Measurements from ENCODE around the gene CMIP. TPM values are rescaled to one million over a fixed set of nuclear protein-coding genes. Genes with fewer than 3 reads are reported as not detected.

Gene CMIP
- polyA plus RNA-seq, 3 donors = 0.85 to 61.9 (median 0.93) TPM

DNA sequence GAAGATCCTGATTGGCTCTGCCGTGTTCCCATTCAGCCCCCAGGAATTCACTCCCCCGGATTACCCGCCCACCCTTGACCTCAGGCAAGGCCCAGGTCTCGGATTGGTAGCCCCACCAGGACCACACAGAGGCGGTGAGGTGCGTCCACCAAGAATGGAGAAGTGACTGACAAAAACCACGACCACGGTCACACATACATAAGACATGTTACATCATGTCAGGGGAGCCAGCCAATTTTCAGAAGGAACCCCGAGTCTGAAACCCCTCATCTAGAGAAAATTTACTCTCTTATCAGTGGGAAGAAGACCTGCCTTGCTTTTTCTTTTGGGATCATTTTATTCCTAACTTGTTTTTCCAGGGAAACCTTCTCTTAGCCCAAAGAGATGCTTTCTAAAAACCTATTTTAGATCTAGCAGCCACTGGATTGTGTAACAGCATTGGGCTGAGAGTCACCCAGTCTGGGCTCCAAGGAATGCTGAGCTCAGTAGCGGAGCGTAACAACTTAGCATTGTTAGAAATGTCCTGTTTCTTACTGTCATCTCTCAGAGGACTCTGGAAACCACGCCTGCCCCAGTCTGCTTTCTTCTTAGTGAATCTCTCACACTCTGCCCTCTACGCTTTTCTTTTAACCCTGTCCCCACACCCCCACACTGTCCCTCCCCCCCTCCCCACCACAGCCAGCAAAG lies 164.1 kb downstream of the CMIP start:
- H3K27me3 Mint-ChIP-seq (ENCODE audit: low read depth in 3 of 3) = peaks cover 0 to 4% (median 0%) of the 10 kb centered on the region in 3 donors
- Histone ChIP-seq H3K27me3 (ENCODE audit: control insufficient read depth in 2 of 2, insufficient read depth in 2 of 2, low read length in 2 of 2) (no peaks in the 10 kb centered on the region), H3K27ac (ENCODE audit: low read depth in 1 of 2, low read length in 2 of 2) (peak overlapping the region in 1 of 2 donors; percentile 74), H2AFZ (ENCODE audit: insufficient read depth, low read depth, low read length, poor library complexity, severe bottlenecking) (no peak overlapping the region), H3K4me1 (ENCODE audit: control insufficient read depth in 1 of 2, insufficient read depth in 2 of 2, low read length in 2 of 2) (peaks cover 3 to 6% of the 10 kb centered on the region in 2 donors), H3K4me3 (replicated peaks in 1 of 3; ENCODE audit: low read depth in 2 of 3, low read length in 3 of 3) (no peak overlapping the region), H3K79me2 (ENCODE audit: insufficient read depth, low read length) (peaks cover 63% of the 10 kb centered on the region), H3K9ac (ENCODE audit: insufficient read depth, low read length, poor library complexity, severe bottlenecking) (no peak overlapping the region), H4K20me1 (ENCODE audit: insufficient read depth, low read length) (peaks cover 100% of the 10 kb centered on the region), H3K36me3 (replicated peaks in 1 of 2; ENCODE audit: control insufficient read depth in 1 of 2, insufficient read depth in 2 of 2, low read length in 2 of 2) (peaks cover 56 to 90% of the 10 kb centered on the region in 2 donors), H3K4me2 (replicated peaks; ENCODE audit: extremely low read depth, low read length, poor library complexity, severe bottlenecking) (no peak overlapping the region), H3K9me3 (replicated peaks in 1 of 2; ENCODE audit: control insufficient read depth in 1 of 2, insufficient read depth in 1 of 2, low read length in 2 of 2) (no peaks in the 10 kb centered on the region)
- DNase-seq = peak; percentile 20 to 49 (median 35)
- peaks cover 67% of the 10 kb centered on the region in 2 donors for H3K36me3 Mint-ChIP-seq
- H3K4me3 Mint-ChIP-seq = no peak overlapping the region
- peaks cover 23% of the 10 kb centered on the region for H3K4me1 Mint-ChIP-seq
- intact Hi-C loops (cut with micrococcal nuclease) = no loop called here
- WGBS (ENCODE audit: insufficient coverage) = 48% methylated on average over 6 of the region's 13 CpGs
- peaks cover 0 to 3% (median 0%) of the 10 kb centered on the region in 7 donors for H3K9me3 Mint-ChIP-seq
- H3K27ac Mint-ChIP-seq = peak overlapping the region; percentile 76 to 91 (median 86)
- TF ChIP-seq, protein P1, sequence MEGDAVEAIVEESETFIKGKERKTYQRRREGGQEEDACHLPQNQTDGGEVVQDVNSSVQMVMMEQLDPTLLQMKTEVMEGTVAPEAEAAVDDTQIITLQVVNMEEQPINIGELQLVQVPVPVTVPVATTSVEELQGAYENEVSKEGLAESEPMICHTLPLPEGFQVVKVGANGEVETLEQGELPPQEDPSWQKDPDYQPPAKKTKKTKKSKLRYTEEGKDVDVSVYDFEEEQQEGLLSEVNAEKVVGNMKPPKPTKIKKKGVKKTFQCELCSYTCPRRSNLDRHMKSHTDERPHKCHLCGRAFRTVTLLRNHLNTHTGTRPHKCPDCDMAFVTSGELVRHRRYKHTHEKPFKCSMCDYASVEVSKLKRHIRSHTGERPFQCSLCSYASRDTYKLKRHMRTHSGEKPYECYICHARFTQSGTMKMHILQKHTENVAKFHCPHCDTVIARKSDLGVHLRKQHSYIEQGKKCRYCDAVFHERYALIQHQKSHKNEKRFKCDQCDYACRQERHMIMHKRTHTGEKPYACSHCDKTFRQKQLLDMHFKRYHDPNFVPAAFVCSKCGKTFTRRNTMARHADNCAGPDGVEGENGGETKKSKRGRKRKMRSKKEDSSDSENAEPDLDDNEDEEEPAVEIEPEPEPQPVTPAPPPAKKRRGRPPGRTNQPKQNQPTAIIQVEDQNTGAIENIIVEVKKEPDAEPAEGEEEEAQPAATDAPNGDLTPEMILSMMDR (IDR thresholded peaks at IDR 0.05) = no peak

DNA sequence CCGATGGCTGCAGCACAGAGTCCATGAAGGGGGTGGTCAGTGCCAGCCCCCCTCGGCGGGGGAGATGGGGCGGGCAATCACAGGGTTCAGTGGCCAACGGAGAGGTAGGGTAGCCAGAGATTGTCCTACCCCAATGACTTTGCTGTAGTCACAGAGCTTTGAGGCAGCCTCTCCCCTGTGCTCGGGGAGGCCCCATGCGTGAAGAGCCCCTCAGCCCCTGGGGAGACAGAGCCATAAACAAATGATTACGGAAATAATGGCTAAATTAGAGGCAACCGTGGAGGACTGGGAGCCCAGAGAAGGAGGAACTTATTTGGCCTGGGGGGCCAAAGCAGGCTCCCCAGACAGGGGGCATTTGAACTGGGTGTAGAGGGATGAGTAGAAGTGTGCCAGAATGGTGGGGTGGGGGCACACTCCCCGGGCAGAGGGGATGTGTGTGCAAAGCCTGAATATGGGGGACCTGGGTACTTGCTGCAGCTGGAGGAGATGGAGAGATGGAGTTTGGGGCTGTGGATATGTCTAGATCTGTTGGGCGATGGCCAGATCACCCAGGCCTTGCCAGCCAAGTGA lies 164.8 kb downstream of the CMIP start:
- peaks cover 56 to 97% of the 10 kb centered on the region in 2 donors for H3K36me3 ChIP-seq (replicated peaks in 1 of 2; ENCODE audit: control insufficient read depth in 1 of 2, insufficient read depth in 2 of 2, low read length in 2 of 2)
- peaks cover 100% of the 10 kb centered on the region for H4K20me1 ChIP-seq (ENCODE audit: insufficient read depth, low read length)
- no peak overlapping the region for H2AFZ ChIP-seq (ENCODE audit: insufficient read depth, low read depth, low read length, poor library complexity, severe bottlenecking)
- H3K9ac ChIP-seq (ENCODE audit: insufficient read depth, low read length, poor library complexity, severe bottlenecking) = no peak overlapping the region
- intact Hi-C loops (cut with micrococcal nuclease) = no loop called here
- Mint-ChIP-seq H3K36me3 (peaks cover 66 to 67% of the 10 kb centered on the region in 2 donors), H3K9me3 (peaks cover 0 to 3% (median 0%) of the 10 kb centered on the region in 7 donors), H3K27me3 (ENCODE audit: low read depth in 3 of 3) (peaks cover 0 to 4% (median 0%) of the 10 kb centered on the region in 3 donors), H3K4me1 (peaks cover 23% of the 10 kb centered on the region), H3K4me3 (no peak overlapping the region), H3K27ac (peak overlapping the region; percentile 76 to 91 (median 81))
- no peak overlapping the region for H3K4me3 ChIP-seq (replicated peaks in 1 of 3; ENCODE audit: low read depth in 2 of 3, low read length in 3 of 3)
- peak overlapping the region in 1 of 2 donors; percentile 74 for H3K27ac ChIP-seq (ENCODE audit: low read depth in 1 of 2, low read length in 2 of 2)
- no peaks in the 10 kb centered on the region for H3K27me3 ChIP-seq (ENCODE audit: control insufficient read depth in 2 of 2, insufficient read depth in 2 of 2, low read length in 2 of 2)
- TF ChIP-seq, protein P1 (IDR thresholded peaks at IDR 0.05) = no peak
- H3K79me2 ChIP-seq (ENCODE audit: insufficient read depth, low read length) = peaks cover 66% of the 10 kb centered on the region
- H3K4me1 ChIP-seq (ENCODE audit: control insufficient read depth in 1 of 2, insufficient read depth in 2 of 2, low read length in 2 of 2) = peaks cover 3 to 6% of the 10 kb centered on the region in 2 donors
- no peaks in the 10 kb centered on the region for H3K9me3 ChIP-seq (replicated peaks in 1 of 2; ENCODE audit: control insufficient read depth in 1 of 2, insufficient read depth in 1 of 2, low read length in 2 of 2)
- 95% methylated on average over 11 of the region's 11 CpGs for WGBS (ENCODE audit: insufficient coverage)
- DNase-seq = no peak
- H3K4me2 ChIP-seq (replicated peaks; ENCODE audit: extremely low read depth, low read length, poor library complexity, severe bottlenecking) = no peak overlapping the region

All from CD14-positive monocyte (primary cell).